Caco-2 (cell line): ENCODE data around the gene CERS1. TPM values are rescaled to one million over a fixed set of nuclear protein-coding genes. Genes with fewer than 3 reads are reported as not detected.

Experiments used
- BruUV-seq: library from RNA; stranded (reverse); fragments of 400-500 nt; replicated peaks from 2 replicates; lab custom pipeline; 2021; lab: Mats Ljungman, UMichigan
- CTCF ChIA-PET: fragments of 300-600 bp; sonication (Branson Sonifier 250); formaldehyde crosslinking; loops from one replicate; lab custom pipeline; 2022; ENCODE audit warnings: antibody characterized with exemption; lab: Charles Lee
- POLR2A ChIA-PET: fragments of 300-600 bp; sonication (Branson Sonifier 250); formaldehyde crosslinking; loops from one replicate; lab custom pipeline; 2022; ENCODE audit warnings: antibody characterized with exemption; lab: Charles Lee
- DNase-seq, 2 experiments: peaks; one replicate each; pipeline versions ENCODE4 v3.0.0 to v3.0.0-alpha.2; 2020 to 2022
- H3K27me3 ChIP-seq: replicated peaks from 2 replicates; pipeline ENCODE4 v1.6.0; 2011; ENCODE audit warnings: low read length; ENCODE audit not compliant: control insufficient read depth, insufficient read depth
- H3K36me3 ChIP-seq: 2 replicates; pipeline ENCODE4 v1.5.1; 2011; ENCODE audit warnings: low read length; ENCODE audit not compliant: control insufficient read depth, insufficient read depth
- H3K4me1 ChIP-seq: fragments of 250-450 bp; sonication (Bioruptor Pico); 2 replicates; pipeline ENCODE4 v1.5.1; 2020; ENCODE audit warnings: mild to moderate bottlenecking
- H3K4me3 ChIP-seq: 2 replicates; pipeline ENCODE4 v1.5.1; 2011; ENCODE audit warnings: low read depth, mild to moderate bottlenecking, control low read depth, low read length
- H3K9me3 ChIP-seq: fragments of 250-450 bp; sonication (Bioruptor Pico); 2 replicates; pipeline ENCODE4 v1.5.1; 2020; ENCODE audit warnings: mild to moderate bottlenecking, moderate library complexity
- H3K27ac Mint-ChIP-seq: one replicate; pipeline ENCODE4 v1.8.0; 2022; ENCODE audit warnings: mixed read lengths; ENCODE audit not compliant: unreplicated experiment
- H3K27me3 Mint-ChIP-seq: one replicate; pipeline ENCODE4 v1.8.0; 2022; ENCODE audit warnings: mixed read lengths; ENCODE audit not compliant: insufficient read depth, unreplicated experiment
- H3K36me3 Mint-ChIP-seq: one replicate; pipeline ENCODE4 v1.8.0; 2022; ENCODE audit warnings: mild to moderate bottlenecking, mixed read lengths; ENCODE audit not compliant: insufficient read depth, unreplicated experiment
- H3K4me1 Mint-ChIP-seq: one replicate; pipeline ENCODE4 v1.8.0; 2022; ENCODE audit warnings: low read depth, mixed read lengths; ENCODE audit not compliant: unreplicated experiment
- H3K4me3 Mint-ChIP-seq: one replicate; pipeline ENCODE4 v1.8.0; 2022; ENCODE audit warnings: mild to moderate bottlenecking, moderate library complexity, mixed read lengths; ENCODE audit not compliant: unreplicated experiment
- H3K9me3 Mint-ChIP-seq: one replicate; pipeline ENCODE4 v1.8.0; 2022; ENCODE audit warnings: mixed read lengths; ENCODE audit not compliant: unreplicated experiment
- intact Hi-C: fragments of 100-400 bp; cut with micrococcal nuclease; formaldehyde crosslinking; loops from one replicate; pipeline ENCODE4 v1.10.0; 2022; ENCODE audit not compliant: unreplicated experiment
- total RNA-seq: library from RNA; stranded (reverse); gene quantifications from 2 replicates; pipeline ENCODE4 v1.2.3, GENCODE V29; 2022
- TF ChIP-seq, protein P1 (sequence below), 2 experiments: fragments of 200-600 bp in 1 of 2; IDR thresholded peaks; 1 replicate in 1 of 2; 2 replicates in 1 of 2; pipeline versions ENCODE4 v1.5.1 to v1.8.0; 2011 to 2022; ENCODE audit warnings: antibody characterized with exemption in 1 of 2, control low read depth in 1 of 2, inconsistent platforms in 1 of 2, low read depth in 1 of 2, low read length in 1 of 2, mild to moderate bottlenecking in 1 of 2, moderate library complexity in 1 of 2; ENCODE audit not compliant: insufficient read depth in 1 of 2, severe bottlenecking in 1 of 2, unreplicated experiment in 1 of 2

Gene CERS1
- total RNA-seq, 1 experiment from 2014 or later, result 20.3 TPM

DNA sequence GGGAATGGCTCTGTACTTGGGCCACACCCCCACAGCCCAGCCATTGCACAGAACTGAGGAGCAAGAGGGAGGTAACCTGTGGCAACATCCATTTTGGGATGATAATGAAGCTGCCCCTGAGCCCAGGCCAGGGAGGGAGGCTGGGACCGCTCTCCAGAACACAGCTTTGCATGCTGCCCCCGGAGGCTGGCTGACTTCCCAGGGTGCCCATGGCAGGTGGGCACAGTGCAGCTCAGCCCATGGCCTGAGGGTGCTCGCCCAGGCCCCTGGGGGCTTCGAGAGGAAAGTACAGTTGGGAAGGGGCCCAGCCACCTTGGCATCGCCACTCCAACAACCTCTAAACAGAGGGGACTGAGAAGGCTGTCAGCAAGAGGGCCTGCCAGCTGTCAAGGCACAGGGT is 17.5 kb upstream of the CERS1 start:
- no peak overlapping the region for H3K27ac Mint-ChIP-seq
- no peaks in the 10 kb centered on the region for H3K36me3 ChIP-seq

GRCh38 chr19:18912933-18913332 is 17.0 kb upstream of the CERS1 start:
- BruUV-seq, result no TSS peak
- ChIA-PET POLR2A (no interaction called here), CTCF (no interaction called here)
- intact Hi-C loops, result no loop called here
- Histone ChIP-seq H3K9me3 (no peaks in the 10 kb centered on the region), H3K4me1 (peaks cover 5% of the 10 kb centered on the region; the same call in 1 of the 2 replicates), H3K4me3 (no peak overlapping the region), H3K27me3 (no peaks in the 10 kb centered on the region), H3K36me3 (no peaks in the 10 kb centered on the region)
- TF ChIP-seq, protein P1, sequence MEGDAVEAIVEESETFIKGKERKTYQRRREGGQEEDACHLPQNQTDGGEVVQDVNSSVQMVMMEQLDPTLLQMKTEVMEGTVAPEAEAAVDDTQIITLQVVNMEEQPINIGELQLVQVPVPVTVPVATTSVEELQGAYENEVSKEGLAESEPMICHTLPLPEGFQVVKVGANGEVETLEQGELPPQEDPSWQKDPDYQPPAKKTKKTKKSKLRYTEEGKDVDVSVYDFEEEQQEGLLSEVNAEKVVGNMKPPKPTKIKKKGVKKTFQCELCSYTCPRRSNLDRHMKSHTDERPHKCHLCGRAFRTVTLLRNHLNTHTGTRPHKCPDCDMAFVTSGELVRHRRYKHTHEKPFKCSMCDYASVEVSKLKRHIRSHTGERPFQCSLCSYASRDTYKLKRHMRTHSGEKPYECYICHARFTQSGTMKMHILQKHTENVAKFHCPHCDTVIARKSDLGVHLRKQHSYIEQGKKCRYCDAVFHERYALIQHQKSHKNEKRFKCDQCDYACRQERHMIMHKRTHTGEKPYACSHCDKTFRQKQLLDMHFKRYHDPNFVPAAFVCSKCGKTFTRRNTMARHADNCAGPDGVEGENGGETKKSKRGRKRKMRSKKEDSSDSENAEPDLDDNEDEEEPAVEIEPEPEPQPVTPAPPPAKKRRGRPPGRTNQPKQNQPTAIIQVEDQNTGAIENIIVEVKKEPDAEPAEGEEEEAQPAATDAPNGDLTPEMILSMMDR (IDR thresholded peaks at IDR 0.05; ENCODE audit: insufficient read depth in 1 of 2, low read depth in 1 of 2, low read length in 1 of 2, severe bottlenecking in 1 of 2, unreplicated experiment in 1 of 2), result no peak
- Mint-ChIP-seq H3K27ac (no peak overlapping the region), H3K9me3 (no peaks in the 10 kb centered on the region), H3K4me1 (no peaks in the 10 kb centered on the region), H3K27me3 (no peaks in the 10 kb centered on the region), H3K36me3 (peaks cover 64% of the 10 kb centered on the region), H3K4me3 (no peak overlapping the region)
- no peak for DNase-seq

More for the DNA sequence above, 17.5 kb upstream of the CERS1 start:
- no peak overlapping the region for H3K4me3 Mint-ChIP-seq
- Histone ChIP-seq H3K27me3 (no peaks in the 10 kb centered on the region), H3K9me3 (no peaks in the 10 kb centered on the region), H3K4me3 (no peak overlapping the region), H3K4me1 (peaks cover 5% of the 10 kb centered on the region; the same call in 1 of the 2 replicates)
- TF ChIP-seq, protein P1 (IDR thresholded peaks at IDR 0.05; ENCODE audit: insufficient read depth in 1 of 2, low read depth in 1 of 2, low read length in 1 of 2, severe bottlenecking in 1 of 2, unreplicated experiment in 1 of 2), result no peak
- CTCF ChIA-PET, result no interaction called here
- no peaks in the 10 kb centered on the region for H3K27me3 Mint-ChIP-seq
- intact Hi-C loops, result no loop called here
- DNase-seq, result no peak
- H3K4me1 Mint-ChIP-seq, result no peaks in the 10 kb centered on the region
- POLR2A ChIA-PET, result no interaction called here
- no TSS peak for BruUV-seq
- H3K36me3 Mint-ChIP-seq, result peaks cover 64% of the 10 kb centered on the region
- H3K9me3 Mint-ChIP-seq, result no peaks in the 10 kb centered on the region

GRCh38 chr19:18910801-18911436 is 15.0 kb upstream of the CERS1 start:
- no peaks in the 10 kb centered on the region for H3K27me3 Mint-ChIP-seq
- ChIA-PET CTCF (no interaction called here), POLR2A (no interaction called here)
- Histone ChIP-seq H3K9me3 (no peaks in the 10 kb centered on the region), H3K36me3 (no peaks in the 10 kb centered on the region), H3K4me3 (no peak overlapping the region), H3K4me1 (no peaks in the 10 kb centered on the region), H3K27me3 (no peaks in the 10 kb centered on the region)
- H3K9me3 Mint-ChIP-seq, result no peaks in the 10 kb centered on the region
- intact Hi-C loops, result no loop called here
- BruUV-seq, result no TSS peak
- no peaks in the 10 kb centered on the region for H3K4me1 Mint-ChIP-seq
- no peak overlapping the region for H3K4me3 Mint-ChIP-seq
- DNase-seq, result no peak
- TF ChIP-seq, protein P1 (IDR thresholded peaks at IDR 0.05; ENCODE audit: insufficient read depth in 1 of 2, low read depth in 1 of 2, low read length in 1 of 2, severe bottlenecking in 1 of 2, unreplicated experiment in 1 of 2), result no peak
- no peak overlapping the region for H3K27ac Mint-ChIP-seq
- peaks cover 50% of the 10 kb centered on the region for H3K36me3 Mint-ChIP-seq
